GM18858 (cell line): Measurements from ENCODE around the gene HAAO.

ENCODE experiments used
- ATAC-seq: cut with Tn5 transposase; IDR thresholded peaks from one replicate; pipeline ENCODE4 v1.9.1; 2021; ENCODE audit not compliant: unreplicated experiment

Gene HAAO

DNA sequence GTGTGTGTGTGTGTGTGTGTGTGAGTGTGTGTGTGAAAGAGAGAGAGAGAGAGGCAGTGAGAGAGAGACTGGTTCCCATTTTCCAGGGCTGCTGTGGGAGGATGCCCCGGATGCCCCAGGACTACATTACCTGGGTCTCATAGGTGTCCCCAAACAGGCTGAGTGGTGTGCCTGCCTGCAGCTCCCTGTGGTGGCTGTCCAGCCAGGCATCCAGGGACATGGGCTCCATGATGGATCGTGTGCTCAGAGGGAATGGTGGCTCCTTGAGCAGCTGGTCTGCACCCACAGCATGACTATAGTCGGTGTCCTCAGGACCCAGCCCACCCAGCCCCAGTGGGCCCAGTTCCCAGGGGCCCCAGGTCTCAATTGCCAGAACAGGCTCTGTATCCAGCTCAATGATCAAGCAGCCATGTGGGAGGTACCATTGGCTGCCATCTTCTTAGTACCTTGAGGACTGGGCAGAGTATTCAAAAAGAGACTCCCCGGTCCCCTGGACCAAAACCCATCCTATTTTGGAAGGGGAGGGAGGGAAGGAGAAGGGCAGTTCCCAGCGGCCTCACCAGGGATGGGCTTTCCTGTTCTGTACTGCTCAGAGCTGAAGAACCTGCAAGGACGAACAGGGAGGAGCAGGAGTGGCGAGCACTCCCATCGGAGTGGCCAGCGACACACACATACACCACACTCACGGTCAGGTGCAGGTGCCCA is 22.6 kb downstream of the HAAO start:
- no peak for ATAC-seq

DNA sequence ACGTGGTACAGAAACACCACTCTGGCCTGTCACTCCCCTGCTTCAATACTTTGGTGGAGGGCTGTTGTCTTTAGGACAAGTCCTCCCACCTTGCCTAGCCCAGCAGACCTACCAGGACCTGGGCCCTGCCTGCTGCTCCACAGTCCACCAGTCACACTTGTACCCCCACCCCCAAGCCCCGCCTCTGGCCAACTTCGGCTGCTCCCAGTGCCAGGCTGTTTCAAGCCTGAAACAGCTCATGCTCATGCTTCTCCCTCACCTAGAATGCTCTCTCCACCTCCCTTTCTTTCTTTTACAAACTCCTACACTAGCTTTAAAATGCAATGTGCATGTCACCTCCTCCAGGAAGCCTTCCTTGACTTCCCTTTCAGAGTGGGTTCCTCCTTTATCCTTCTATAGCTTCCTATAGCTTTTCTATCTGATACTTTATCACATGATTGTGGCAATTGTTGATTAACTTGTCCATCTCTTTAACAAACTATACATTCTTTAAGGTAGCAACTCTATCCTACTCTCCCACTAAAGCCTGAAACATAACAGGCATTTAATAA is 23.6 kb downstream of the HAAO start:
- no peak for ATAC-seq

DNA sequence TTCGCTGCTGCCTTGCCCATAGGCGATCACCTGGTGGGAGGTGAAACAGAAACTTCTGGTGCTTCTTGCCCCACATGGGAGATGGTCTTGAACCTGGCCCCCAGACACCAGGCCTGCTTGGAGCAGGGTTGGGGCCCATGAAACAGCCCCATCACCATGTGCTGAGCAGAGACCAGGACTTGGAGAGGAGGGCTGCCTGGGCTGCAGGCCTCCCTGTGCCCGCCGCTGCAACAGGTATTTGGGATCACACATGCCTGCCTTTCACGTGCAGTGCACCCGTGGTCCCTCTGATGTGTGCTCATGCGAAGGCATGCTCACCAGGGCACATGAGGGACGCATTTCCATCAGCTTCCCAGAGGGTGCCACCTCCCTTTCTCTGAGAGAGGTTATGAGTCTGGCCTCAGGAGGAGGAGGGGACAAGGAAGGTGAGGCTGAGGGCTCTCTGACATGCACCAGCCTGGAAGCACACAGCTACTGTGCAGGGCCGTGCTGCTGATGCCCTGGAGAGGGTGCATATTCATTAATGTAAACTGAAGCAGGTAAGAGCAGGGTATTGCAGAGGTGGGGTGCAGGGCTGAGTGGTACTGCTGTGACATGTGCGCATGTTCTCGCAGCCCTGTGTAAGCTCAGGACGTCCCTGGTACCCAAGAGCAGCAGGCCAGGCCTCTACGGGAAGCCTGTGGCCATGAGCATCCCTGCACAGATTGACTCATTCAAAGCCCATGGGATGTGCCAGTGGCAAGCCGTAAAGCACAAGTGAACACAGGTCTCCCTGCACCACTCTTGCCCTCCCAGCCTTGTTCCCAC is 24.3 kb downstream of the HAAO start:
- ATAC-seq: no peak

DNA sequence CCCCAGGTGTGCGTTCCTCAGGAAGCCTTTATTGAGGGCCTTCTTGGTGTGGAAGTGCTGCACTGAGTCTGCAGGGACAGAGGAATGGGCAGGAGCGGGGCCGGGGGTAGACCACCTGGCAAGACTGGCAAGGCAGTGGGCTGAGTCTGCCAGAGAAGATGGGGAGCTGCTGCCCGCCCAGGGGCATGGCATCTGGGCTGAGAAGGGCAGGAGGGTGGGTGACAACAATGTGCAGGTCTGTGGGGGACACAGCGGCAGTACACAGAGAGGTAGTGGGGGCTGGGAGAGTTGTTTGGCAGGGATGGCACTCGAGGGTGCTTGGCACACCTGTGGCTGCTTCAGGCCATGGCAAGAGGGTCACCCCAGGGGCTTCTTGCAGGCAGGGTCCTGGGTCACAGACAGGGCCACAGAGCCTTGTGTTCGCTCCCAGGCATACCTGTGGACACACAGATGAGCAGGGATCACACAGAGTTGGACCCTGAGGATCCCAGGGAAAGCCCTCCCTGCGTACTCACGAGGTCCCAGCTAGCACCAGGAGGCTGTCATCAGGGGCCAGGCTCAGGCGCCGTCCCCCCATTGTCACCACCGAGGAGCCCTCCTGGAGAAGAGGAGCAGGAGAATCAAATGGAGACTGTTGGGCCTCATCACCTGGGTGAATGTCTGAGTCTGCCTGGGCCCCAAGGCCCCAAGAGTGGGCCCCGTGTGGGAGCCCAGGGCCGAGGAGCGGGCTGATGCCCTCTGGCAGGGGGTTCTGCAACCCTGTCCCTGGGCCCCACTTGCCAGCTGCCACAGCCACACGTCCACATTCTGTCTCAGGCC is 25.1 kb downstream of the HAAO start:
- ATAC-seq: no peak

DNA sequence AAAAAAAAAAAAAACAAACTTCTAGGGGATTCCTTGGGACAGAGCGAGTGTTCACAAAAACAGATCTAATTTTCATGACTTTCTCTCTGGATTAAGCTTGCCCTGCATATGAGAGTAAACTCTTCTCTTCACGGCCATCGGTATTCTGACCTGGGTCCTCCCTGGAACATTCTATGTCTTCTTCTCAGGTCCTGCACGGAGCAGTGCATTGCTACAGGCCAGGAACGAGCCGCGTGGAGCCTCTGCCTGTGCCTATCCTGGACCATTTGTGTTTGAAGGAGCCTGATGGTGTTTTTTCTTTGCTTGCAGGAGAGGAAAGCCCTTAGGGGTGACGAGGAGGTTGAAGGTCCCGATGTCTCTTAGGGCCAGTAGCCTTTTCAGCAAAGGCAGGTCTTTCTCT is 26.7 kb downstream of the HAAO start:
- no peak for ATAC-seq

DNA sequence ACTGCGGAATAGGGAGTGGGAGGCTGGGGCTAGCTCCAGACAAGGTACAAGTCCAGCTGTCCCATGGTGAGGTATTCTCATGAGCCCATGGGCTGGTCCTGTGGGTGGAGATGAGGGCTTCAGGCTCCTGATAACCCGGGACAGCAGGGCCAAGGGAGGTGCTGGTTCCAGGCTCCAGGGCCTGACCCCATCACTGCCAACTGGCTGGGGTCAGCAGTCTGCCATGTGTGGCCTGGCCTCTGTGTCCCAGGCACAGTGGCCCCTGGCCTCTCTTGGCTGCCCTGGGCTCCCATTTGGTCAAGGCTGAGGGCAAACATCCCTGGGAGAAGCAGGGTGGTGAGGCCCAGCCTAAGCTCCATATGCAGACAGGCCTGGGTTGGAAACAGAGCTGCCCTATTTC is 27.5 kb downstream of the HAAO start:
- no peak for ATAC-seq

DNA sequence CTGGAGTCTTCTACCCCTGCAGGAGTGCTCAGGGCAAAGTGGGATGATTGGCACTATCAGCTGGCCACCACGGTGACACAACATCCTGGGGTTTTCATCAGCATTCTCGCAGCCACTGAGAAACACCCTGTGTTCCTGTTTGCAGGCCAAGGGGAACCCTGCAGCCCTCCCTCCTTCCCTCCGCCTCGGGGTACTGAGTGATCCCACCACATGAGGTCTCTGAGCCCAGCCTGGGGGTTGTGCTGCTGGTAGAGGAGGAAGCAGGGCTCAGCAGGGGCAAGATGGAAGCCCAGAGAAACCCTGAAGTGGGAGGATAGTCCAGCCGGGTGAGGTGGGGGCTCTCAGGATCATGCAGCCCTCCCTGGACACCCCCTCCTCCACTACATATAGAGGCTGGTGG is 28.3 kb downstream of the HAAO start, which contains the start of gene OXER1:
Gene OXER1 (minus strand): TSS at position 40 of the 400 bp plus-strand sequence. CDS start 73 bp downstream, outside the sequence.
- no peak for ATAC-seq

DNA sequence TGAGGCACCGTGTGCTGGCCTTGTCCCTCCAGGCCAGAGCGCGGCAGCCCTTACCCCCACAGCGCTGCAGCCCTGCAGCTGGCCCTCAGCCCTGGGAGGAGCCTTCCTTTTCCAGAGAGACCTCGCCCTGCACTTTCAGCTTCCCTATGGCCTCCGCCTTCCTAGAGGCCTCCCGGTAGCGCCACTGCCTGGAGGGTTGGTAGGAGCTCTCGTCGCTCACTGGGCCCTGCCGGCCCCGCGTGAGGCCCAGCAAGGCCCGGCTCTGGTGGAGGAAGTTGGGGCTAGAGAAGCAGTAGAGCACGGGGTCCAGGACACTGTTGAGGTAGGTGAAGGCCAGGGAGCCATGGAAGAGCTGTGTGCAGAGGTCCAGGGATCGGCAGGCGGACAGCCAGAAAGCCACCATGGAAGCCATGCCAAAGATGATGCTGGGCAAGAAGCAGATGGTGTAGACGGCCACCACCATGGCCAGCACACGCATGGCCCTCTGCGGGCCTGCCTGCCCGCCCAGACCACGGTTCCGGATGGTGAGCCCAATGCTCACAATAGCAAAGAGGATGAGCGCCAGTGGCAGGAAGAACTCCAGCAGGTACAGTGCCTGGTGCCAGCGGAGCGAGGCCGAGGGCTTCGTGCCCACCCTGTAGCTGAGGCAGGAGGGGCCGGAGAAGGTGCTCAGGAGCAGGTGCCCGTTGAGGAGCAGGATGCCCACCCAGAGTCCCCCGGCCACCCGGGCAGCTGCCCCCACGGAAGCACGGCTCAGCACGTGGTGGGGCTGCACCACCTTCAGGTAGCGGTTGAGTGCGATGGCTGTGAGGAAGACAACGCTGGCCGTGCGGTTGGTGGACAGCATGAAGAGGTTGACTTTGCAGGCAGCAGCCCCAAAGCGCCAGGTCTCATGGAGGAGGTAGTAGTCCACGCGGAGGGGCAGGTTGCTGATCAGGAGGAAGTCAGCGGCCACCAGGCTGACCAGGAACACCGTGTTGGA is 29.3 kb downstream of the HAAO start:
- ATAC-seq: no peak

DNA sequence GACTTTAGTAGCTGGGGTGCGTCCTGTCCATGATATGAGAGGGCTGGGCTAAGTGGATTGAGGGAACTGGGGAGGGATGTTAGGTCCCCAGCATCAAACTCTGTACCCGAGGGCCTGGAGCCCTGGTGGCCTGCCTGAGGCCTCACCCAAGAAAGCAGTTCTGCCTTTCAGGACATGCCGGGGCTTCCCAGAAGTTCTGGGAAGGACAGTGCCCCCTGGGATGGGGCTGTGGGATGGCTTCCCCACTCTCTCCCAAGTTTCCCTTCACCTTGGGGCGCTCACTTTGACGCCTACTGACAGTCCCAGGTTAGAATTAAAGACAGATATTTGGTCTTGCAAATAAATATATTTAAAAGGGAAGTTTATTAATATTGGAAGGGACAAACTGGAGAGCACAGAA is 30.2 kb downstream of the HAAO start:
- no peak for ATAC-seq

DNA sequence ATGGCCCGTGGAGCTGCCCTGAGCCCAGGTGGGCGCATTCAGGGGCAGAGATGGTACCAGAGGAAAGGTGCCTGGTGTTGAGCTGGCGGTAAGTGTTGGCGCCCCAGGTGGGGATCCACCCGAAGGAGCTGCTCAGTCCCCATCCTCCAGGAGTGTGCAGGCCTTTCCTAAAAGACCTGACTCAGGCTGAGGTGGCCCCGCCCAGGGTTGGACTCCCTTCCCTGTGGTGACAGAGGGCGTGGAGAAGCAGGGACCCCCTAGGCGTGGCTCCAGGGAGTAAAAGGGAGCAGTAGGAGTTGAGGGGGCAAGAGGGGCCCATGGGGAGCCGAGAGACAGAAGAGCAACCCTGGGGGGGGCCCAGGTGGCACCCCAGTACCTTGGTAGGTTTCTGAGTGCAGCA is 30.8 kb downstream of the HAAO start:
- ATAC-seq: no peak

DNA sequence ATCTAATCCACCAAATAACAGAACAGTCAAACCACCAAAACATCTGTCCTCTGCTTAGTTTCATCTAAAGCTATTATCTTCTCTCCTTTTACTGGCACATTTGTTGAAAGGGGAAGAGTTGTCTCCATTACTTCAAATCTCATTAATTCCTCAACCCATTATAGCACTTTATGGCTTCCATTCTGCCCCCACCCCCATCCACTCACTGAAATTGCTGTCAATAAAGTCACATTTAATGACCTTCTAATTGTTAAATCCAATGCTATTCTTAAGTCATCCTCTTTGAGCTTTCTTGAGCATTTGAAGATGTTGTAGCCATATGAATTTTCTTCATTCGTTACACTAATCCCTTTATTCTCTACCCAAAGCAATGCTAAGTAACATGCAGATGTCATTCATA is 33.6 kb downstream of the HAAO start:
- ATAC-seq: no peak

DNA sequence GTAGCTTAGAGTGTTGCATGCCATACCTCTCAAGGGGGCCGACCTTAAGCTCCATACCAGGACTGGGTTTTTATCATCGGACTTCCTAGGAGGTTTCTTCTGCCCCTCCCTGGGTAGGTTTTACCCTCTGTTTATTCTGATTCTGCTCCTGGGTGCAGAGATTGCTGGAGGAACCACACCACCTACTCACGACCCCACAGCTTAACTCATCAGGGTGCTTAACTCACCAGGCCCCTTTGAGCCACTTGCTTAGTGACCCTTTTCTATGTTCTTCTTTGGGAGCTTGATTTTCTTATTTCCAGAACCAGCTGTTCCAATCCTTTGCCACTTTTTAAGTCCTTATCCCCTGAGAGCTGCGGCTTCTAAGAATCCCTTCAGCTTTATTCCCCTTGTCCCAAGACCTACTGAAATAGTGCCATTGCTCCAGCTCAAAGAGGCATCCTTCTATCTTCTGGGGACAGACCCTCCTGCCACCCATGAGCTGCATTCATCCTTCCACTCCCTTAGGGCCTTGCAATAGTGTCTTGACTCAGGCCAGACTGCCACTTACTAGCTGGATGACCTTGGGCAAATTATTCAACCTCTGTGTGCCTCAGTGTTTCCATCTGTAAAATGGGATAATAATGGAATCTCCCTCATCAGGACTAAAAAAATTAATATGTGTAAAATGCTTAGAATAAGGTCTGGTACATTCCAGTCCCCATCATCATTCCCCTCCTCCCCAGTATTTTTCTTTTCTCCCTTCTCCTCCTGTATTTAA is 34.2 kb downstream of the HAAO start:
- no peak for ATAC-seq

DNA sequence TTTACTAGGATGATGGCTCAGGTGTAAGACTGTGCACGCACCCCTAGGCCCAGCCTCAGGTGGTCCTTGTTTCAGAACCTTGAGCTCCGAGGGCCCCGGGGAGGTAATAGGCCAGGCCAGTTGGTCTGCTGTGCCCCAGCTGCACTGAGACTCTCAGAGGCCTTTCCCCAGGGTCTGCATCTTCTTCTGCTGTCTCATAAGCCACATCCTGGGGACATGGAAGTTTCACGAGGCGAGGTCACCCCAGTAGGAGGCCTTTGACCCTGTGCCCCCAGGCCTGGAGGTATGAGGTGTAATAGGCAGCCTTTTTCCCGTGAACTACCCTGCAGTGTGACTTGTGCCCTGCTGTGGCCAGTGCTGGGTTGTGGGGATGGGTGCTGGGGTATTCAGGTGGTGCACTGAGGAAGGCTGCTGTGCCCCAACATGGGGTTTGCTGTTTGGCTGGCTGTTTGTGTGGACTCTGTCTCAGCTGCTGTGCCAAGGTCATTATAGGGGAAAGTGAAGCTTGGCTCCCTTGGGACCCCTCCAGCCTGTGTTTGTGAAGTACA is 35.3 kb downstream of the HAAO start:
- ATAC-seq: no peak

DNA sequence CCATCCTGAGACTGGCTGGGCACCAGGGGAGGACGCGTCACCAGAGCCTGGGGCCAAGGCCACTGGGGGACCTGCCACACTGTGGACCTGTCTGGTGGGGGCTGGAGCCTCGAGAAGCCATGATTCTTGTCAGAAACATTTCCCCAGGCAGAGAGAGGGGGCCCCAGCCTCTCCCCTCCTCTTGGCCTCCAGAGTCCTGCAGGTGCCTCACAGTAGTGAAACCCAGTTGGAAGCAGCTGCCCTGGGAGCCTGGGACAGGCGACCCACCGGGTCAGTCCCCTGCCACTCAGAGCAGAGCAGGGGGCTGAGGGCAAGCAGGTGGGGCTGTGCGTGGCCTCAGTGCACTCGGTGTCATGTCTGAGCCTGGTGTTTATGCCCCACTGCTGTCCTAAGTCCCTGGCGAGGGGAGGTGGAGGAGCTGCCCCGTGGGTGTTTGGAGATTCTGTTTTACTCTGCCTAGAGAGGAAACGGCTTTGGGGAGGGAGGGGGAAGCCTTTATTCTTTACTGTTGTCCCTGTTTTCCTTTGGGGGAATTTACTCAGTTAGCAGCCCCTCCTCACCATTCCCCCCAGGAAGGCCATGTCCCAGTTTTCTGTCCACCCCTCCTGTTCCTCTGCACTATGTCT is 36.1 kb downstream of the HAAO start:
- ATAC-seq: no peak

DNA sequence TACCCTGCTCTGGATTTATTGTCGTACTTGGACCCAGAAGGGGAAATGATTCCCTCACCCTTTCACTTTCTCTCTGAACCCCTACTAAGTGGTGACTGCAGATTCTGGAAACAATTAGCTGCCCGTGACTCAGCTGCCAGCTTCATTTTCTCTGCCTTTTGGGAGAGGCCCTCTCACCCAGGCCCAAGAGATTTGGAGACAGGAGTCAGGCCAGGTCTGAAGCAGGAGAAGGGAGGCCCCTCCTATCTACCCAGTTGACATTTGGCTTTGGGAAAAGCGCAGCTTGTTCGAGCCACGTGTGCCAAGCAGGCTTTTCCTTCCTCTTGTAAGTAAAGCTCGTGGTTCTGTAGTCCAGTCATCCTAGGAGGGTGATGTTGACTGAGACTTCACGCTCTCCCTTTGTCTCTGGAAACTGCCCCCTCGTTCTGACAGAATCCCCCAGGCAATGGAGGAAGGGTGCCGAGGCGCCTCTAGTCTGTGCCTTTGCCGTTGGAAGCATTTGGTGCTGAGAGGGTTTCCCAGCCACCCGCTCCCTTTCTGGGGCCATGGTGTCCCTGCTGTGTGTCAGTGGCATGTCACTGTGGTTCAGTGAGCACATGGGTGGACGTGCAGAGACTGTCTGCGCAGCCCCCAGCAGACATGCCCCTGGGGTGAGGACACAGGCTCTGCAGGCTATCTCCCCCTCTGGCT is 37.0 kb downstream of the HAAO start:
- no peak for ATAC-seq

DNA sequence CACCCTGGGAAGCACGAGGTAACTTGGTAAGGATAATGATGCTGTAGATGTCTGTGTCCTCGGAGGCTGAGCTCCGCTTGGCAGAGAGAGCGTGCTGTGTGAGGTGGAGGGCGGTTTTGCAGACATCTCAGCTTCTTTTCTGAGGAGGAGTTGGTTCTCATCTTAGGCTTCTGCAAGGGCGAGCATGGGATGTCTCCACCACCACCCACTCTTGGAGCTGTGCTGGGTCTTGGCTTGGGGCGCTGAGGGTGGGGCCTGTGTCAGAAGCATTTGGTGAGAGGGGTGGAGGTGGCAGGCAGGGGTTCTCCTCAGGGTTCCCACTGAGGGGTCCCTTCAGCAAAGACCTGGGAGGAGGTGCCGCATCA is 37.6 kb downstream of the HAAO start:
- ATAC-seq: no peak

DNA sequence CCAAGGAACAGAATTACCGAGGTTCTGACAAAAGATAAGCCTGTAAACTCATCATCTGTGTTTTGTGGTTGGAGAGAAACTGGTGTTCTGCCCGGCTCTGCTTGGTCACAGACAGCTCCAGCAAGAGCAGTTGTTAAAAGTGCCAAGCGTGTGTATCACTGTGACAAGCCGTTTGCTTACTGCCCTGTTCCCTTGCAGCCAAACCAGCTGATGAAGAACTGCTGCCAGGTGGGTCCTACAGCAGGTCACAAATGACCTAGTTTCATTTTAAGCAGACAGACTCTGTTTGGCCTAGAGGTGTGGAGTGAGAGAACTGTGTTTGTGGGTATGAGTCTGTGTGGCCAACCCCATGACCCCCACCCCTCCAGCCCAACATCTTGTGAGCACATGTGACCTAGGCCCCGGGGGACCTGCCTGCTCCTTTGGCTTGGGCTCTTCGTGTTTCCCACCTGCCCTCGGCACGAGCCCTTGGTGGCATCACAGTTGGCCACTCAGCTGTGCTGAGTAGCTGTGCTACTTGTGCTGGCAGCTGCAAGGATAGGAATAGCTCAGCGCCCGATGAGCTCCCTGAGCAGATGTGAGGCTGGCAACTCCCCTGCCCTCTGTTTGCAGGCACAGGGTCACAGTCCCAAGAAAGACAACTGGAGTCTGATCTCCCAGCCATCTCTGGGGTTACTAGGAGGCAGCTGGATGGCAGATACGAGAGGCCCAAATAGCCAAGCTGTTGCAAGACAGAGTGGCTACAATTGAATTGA is 38.2 kb downstream of the HAAO start:
- peak; percentile 60 for ATAC-seq
